IPS DF 19.7 (cell line): ENCODE measurements around the gene GYG2.

ENCODE experiments used
- DNase-seq: peaks from one replicate; pipeline ENCODE4 v3.0.0-alpha.2; 2013; ENCODE audit warnings: low read depth, low spot score

Gene GYG2

DNA sequence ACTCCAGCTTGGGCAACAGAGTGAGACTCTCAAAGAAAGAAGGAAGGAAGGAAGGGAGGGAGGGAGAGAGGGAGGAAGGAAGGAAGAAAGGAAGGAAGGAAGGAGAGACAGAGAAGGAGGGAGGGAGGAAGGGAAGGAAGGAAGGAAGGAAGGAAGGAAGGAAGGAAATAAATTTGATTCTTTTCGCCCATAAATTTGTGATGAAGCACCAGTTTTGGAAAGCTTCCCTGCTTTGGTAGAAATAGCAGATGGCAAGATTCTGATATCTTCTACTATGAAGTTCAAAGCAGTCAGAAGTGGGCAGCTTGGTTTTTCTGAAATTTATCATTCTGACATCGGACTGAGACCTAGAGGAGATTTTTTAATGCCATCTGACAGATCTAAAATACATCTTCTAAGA lies 11.7 kb upstream of the GYG2 start:
- DNase-seq: no peak

GRCh38 chrX:2819345-2820135 lies 9.2 kb upstream of the GYG2 start:
- no peak for DNase-seq

DNA sequence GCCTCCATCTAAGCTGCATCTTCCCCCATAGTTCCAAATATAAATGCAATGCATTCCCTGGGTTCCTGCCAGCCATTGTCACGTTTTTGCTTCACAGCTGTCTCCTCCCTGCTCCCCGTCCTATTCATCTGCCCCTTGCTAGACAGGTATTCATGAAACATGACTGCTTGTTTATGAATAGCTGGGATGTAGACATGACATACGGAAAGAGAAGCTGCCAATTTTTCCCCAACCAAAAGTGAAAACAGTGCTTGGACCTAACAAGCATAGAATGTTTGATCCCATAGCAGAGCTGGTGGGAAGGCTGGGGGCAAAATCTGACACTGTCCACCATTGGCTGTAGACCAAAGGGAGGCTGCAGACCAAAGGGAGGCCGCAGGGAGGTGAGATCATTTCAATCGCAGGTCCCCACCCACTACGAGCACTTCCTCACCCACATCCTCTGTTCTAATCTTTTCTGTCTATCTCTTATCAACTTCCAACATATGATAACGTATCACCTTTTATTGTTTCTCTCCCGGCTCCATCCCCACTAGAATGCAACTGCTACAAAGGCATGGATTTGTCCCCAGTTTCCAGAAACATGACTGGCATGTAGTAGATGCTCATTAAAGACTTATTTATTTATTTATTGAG lies 8.5 kb upstream of the GYG2 start:
- no peak for DNase-seq

DNA sequence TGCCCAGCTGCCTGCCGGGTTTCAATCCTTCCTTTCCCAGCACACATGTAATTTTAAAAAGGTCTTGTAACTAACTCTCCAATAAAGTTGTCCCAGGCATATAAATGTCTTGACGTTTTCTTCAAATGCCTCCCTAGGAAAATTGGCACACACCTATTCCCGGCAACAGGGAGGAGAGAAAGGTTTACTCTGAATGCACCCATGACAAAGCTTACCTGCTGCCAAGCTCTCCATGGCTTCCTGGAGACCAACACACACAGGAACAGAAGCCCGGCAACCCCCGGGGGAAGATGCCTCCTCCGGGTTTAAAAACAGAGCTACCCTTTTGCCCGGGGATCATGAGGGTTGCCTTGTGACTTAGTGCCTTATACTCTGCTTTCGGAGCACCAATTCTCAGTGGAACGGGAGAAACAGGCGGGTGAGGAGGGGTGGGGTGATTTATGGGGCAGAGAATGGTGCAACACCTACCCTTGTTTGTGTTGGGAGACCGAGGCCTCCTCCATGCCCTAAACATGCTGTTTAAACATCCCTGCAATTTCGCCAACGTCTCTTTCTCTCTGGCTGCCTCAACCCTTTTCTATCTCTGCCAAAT lies 4.8 kb upstream of the GYG2 start:
- DNase-seq: no peak

DNA sequence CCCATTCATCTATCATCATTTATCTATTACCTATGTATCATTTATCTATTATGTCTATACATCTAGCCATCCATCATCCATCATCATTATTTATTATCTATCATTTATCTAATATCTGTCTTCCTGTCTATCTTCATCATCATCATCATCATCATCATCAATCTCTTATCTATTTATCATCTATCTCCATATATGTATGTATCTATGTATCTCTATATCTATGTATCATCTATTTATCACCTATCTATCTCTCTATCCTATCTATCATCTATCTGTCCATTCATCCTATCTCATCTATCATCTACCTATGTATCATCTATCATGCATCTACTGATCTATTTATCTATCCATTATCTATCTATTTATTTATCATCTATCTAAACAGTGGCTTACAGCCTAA lies 3.8 kb upstream of the GYG2 start:
- DNase-seq: no peak

- DNase-seq: no peak
These were observed 255 bp downstream of the GYG2 start for GRCh38 chrX:2828959-2829411.

DNA sequence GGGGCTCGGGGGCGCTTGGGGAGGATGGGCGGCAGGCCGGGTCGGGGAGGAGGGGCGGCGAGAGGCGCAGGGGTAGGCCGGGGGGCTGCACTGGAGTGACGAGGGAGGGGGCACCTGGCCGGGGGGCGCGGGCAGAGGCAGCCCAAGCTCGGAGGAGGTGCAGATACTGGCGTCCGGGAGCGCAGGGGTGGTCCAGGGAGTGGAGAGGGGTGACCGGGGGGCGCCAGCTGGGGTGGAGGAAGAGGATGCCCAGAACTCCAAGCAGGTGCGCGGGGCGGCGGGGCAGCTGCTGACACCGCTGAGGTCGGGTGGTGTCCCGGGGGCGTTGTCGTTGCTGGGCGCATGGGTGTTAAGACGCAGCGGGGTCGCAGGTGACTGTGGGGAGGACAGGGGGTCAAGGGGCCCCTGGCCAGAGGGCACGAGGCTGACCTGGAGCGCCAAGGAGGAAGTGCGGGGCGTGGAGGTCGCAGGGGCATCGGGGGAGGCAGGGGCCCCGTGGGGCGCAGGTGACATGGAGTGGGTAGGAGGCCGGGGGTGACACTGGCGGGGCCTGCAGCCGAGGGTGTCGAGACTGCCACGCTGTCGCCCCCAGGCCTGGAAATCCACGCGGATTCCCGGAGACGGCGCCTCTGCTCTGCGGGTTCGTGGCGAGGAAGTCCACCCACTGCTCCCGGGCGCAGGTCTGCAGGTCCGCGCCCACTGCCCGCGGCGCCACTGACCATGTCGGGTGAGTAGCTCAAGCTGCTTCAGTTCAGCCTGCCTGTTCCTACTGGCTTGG lies 928 bp downstream of the GYG2 start:
- DNase-seq: no peak

- DNase-seq: no peak
These were observed 2.9 kb downstream of the GYG2 start for GRCh38 chrX:2831471-2832228.

DNA sequence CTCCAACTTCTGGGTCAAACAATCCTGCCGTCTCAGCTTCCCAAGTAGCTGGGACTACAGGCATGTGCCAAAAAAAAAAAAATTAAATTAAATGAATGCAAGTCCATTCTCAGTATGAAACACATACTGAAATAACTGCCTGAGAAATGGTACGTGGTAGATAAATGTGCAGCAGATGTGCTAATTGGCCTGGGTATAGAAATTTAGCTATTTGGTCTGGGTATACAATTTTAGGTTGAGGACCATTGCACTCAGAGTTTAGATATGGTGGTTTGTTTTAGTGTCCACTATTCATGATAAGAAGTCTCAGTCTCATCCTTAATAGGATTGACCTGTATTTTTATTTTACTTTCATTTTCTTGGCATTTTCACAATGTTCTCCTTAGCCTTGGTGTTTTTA lies 9.2 kb downstream of the GYG2 start:
- DNase-seq: no peak

- DNase-seq: no peak
These were observed 12.2 kb downstream of the GYG2 start for GRCh38 chrX:2840961-2841360.

DNA sequence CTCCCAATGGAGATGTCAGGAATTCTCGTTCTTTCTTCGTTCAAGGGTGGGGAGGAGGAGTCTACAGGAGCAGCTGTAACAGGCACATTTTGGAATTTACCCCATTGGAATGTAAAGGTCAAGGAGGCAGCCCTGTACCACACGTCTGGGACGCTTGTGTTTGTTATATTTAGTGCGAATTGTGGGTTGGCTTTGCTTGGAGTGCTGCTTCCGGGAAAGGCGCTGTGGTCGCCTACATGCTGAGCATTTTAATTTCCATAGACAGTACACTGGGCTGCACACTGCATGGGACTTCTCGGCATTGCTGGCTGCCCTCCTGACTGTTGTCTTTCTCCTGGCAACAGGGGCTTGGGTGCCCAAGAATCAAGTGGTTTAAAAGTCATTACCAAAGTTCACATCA lies 12.8 kb downstream of the GYG2 start:
- DNase-seq: no peak

- DNase-seq: no peak
These were observed 18.3 kb downstream of the GYG2 start for GRCh38 chrX:2846992-2847391.

- no peak for DNase-seq
These were observed 20.2 kb downstream of the GYG2 start for GRCh38 chrX:2848871-2849301.

DNA sequence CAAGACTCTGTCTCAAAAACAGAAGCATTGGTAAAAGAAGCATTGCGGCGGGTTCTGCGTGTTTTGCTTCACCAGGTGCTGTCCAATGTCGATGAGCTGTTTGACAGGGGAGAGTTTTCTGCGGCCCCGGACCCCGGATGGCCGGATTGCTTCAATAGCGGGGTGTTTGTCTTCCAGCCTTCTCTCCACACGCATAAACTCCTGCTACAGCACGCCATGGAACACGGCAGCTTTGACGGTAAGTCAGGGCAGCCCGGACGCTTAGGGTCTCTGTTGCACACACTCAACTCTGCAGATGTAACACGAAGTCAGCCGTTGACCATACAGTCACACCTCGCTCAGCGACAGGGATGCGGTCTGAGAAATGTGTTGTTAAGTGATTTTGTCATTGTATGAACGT lies 26.2 kb downstream of the GYG2 start:
- no peak for DNase-seq

- DNase-seq: no peak
These were observed 27.0 kb downstream of the GYG2 start for GRCh38 chrX:2855761-2856160.

GRCh38 chrX:2857566-2857965 lies 28.8 kb downstream of the GYG2 start:
- no peak for DNase-seq

DNA sequence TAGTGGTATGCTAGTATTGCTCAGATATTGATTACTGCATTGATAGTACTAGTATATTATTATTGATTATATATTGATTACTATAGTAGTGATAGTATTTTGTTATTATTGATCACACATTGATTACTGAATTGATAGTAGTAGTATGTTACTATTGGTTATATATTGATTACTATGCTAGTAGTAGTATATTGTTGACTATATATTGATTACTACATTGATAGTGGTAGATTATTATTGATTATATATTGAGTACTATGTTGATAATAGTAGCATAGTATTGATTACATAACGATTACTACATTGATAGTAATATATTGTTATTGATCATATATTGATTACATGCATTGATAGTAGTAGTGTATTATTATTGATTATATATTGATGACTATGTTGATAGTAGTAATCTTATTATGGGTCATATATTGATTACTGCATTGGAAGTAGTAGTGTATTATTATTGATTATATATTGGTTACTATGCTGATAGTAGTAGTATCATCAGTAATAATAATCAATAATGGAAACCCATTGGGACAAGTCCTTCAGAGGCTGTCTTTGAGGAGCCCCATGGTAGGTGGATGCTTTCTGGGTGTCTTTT lies 30.6 kb downstream of the GYG2 start:
- DNase-seq: no peak

GRCh38 chrX:2862404-2862803 lies 33.7 kb downstream of the GYG2 start:
- DNase-seq: no peak

- no peak for DNase-seq
These were observed 34.9 kb downstream of the GYG2 start for GRCh38 chrX:2863646-2864045.

DNA sequence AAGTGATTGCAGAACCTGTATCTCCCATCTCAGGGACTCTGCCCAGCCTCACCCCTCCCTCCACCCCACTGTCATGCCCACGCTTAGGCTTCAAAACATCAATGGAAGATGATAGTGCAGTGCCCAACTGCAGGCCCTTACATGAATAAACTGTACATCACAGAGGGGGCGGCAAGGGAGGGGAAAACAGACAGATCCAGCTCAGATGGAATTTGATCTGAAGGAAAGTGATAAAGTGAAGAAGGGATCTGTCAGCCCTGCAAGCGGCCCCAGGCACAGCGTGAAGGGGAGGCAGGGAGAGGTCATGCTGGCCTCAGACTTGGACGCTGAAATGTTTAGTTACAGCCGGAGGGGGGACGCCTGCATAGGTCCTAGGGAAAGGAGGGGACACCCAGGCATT lies 38.5 kb downstream of the GYG2 start:
- no peak for DNase-seq

- DNase-seq: no peak
These were observed 41.9 kb downstream of the GYG2 start for GRCh38 chrX:2870650-2871049.
